ENCODE results near the gene GOLGA5.

Gene GOLGA5

GRCh38 chr14:92877757-92878431, 83.8 kb downstream of the GOLGA5 start:
- in situ Hi-C loops (cut with HindIII; ENCODE audit: low sequenced_read_pairs), result no loop called here
- H3K4me3 ChIP-seq (ENCODE audit: low read depth, low read length), result no peak overlapping the region
- no peak for DNase-seq (ENCODE audit: low read depth)
- no peak for TF ChIP-seq CTCF (IDR thresholded peaks at IDR 0.05; ENCODE audit: low read depth, low read length, missing control alignments)

GRCh38 chr14:92880351-92880750, 86.2 kb downstream of the GOLGA5 start:
- DNase-seq (ENCODE audit: low read depth), result no peak
- no peak overlapping the region for H3K4me3 ChIP-seq (ENCODE audit: low read depth, low read length)
- no peak for TF ChIP-seq CTCF (IDR thresholded peaks at IDR 0.05; ENCODE audit: low read depth, low read length, missing control alignments)
- in situ Hi-C loops (cut with HindIII; ENCODE audit: low sequenced_read_pairs), result no loop called here

GRCh38 chr14:92880851-92881250, 86.7 kb downstream of the GOLGA5 start:
- in situ Hi-C loops (cut with HindIII; ENCODE audit: low sequenced_read_pairs), result no loop called here
- DNase-seq (ENCODE audit: low read depth), result no peak
- no peak overlapping the region for H3K4me3 ChIP-seq (ENCODE audit: low read depth, low read length)
- TF ChIP-seq CTCF (IDR thresholded peaks at IDR 0.05; ENCODE audit: low read depth, low read length, missing control alignments), result peak; percentile 26

- no peak overlapping the region for H3K4me3 ChIP-seq (ENCODE audit: low read depth, low read length)
- in situ Hi-C loops (cut with HindIII; ENCODE audit: low sequenced_read_pairs), result no loop called here
- DNase-seq (ENCODE audit: low read depth), result no peak
- TF ChIP-seq CTCF (IDR thresholded peaks at IDR 0.05; ENCODE audit: low read depth, low read length, missing control alignments), result no peak
Observed at GRCh38 chr14:92883066-92883465, 89.0 kb downstream of the GOLGA5 start.

GRCh38 chr14:92884410-92884809, 90.3 kb downstream of the GOLGA5 start:
- TF ChIP-seq CTCF (IDR thresholded peaks at IDR 0.05; ENCODE audit: low read depth, low read length, missing control alignments), result no peak
- in situ Hi-C loops (cut with HindIII; ENCODE audit: low sequenced_read_pairs), result no loop called here
- H3K4me3 ChIP-seq (ENCODE audit: low read depth, low read length), result no peak overlapping the region
- DNase-seq (ENCODE audit: low read depth), result no peak

- TF ChIP-seq CTCF (IDR thresholded peaks at IDR 0.05; ENCODE audit: low read depth, low read length, missing control alignments), result no peak
- no peak overlapping the region for H3K4me3 ChIP-seq (ENCODE audit: low read depth, low read length)
- no peak for DNase-seq (ENCODE audit: low read depth)
- in situ Hi-C loops (cut with HindIII; ENCODE audit: low sequenced_read_pairs), result no loop called here
Observed at GRCh38 chr14:92885279-92886061, 91.4 kb downstream of the GOLGA5 start.

Data from astrocyte of the cerebellum (primary cell).